ENCODE data around the gene HBM. TPM values are rescaled to one million over a fixed set of nuclear protein-coding genes. Genes with fewer than 3 reads are reported as not detected.
"Not testable (repeated sequence)": the region's sequence is repeated elsewhere in the genome, so short reads cannot be mapped to it uniquely, and the experiment has no call there.

HBM gene
- total and polyA plus RNA-seq, 8 donors, result not detected

GRCh38 chr16:154217-155030 lies 11.4 kb upstream of the HBM start:
- no peak for TF ChIP-seq CTCF (IDR thresholded peaks at IDR 0.05)
- FAIRE-seq (no peak), DNase-seq (no peak), ATAC-seq (peak; percentile 70 to 90 (median 79))
- Histone ChIP-seq H3K4me3 (peak overlapping the region; percentile 16 to 53 (median 42)), H3K9me3 (no peaks in the 10 kb centered on the region), H3K36me3 (no peaks in the 10 kb centered on the region), H3K27me3 (no peaks in the 10 kb centered on the region), H3K4me1 (peaks cover 0 to 5% (median 3%) of the 10 kb centered on the region in 3 donors), H3K27ac (no peak overlapping the region)
- intact Hi-C loops (cut with DNase I), result no loop called here
- WGBS, 2 donors, result 2% methylated on average over 49 to 53 of the region's 59 CpGs

GRCh38 chr16:155031-155398 lies 10.8 kb upstream of the HBM start:
- no peaks in the 10 kb centered on the region for H3K9me3 ChIP-seq
- ATAC-seq (no peak), FAIRE-seq (no peak), DNase-seq (no peak)
- TF ChIP-seq CTCF (IDR thresholded peaks at IDR 0.05), result no peak
- no peaks in the 10 kb centered on the region for H3K27me3 ChIP-seq
- peak overlapping the region in 1 of 4 donors; percentile 53 for H3K4me3 ChIP-seq
- H3K4me1 ChIP-seq, result peaks cover 0 to 5% (median 3%) of the 10 kb centered on the region in 3 donors
- intact Hi-C loops (cut with DNase I), result no loop called here
- H3K27ac ChIP-seq, result no peak overlapping the region
- no peaks in the 10 kb centered on the region for H3K36me3 ChIP-seq
- WGBS, 2 donors, result 62 to 67% methylated on average over 7 of the region's 7 CpGs

GRCh38 chr16:159136-159849 lies 6.5 kb upstream of the HBM start:
- no peak for DNase-seq
- 48 to 59% methylated on average over 6 of the region's 6 CpGs for WGBS, 2 donors
- TF ChIP-seq CTCF (IDR thresholded peaks at IDR 0.05), result no peak

GRCh38 chr16:160242-160641 lies 5.5 kb upstream of the HBM start:
- H3K36me3 ChIP-seq; H3K9me3 ChIP-seq; FAIRE-seq; H3K4me3 ChIP-seq; H3K27me3 ChIP-seq; ATAC-seq; intact Hi-C loops (cut with DNase I); H3K4me1 ChIP-seq; H3K27ac ChIP-seq: not testable (repeated sequence)
- WGBS, 2 donors, result 55 to 62% methylated on average over 20 of the region's 20 CpGs
- DNase-seq, result peak in 1 of 6 donors; percentile 16

More at GRCh38 chr16:159136-159849, 6.5 kb upstream of the HBM start:
- Histone ChIP-seq H3K36me3 (no peaks in the 10 kb centered on the region), H3K27me3 (no peaks in the 10 kb centered on the region), H3K4me1 (peaks cover 0 to 5% (median 3%) of the 10 kb centered on the region in 3 donors), H3K4me3 (no peak overlapping the region), H3K9me3 (no peaks in the 10 kb centered on the region), H3K27ac (no peak overlapping the region)
- intact Hi-C loops (cut with DNase I), result no loop called here
- ATAC-seq (no peak), FAIRE-seq (no peak)

- no peak for ATAC-seq
- Histone ChIP-seq H3K4me1 (peaks cover 0 to 8% (median 6%) of the 10 kb centered on the region in 3 donors), H3K4me3 (no peak overlapping the region), H3K9me3 (no peaks in the 10 kb centered on the region), H3K27me3 (peaks cover 0 to 6% (median 2%) of the 10 kb centered on the region in 4 donors), H3K36me3 (no peaks in the 10 kb centered on the region), H3K27ac (no peak overlapping the region)
- intact Hi-C loops (cut with DNase I), result no loop called here
- 43 to 58% methylated on average over 17 to 18 of the region's 18 CpGs for WGBS, 2 donors
- TF ChIP-seq CTCF (IDR thresholded peaks at IDR 0.05), result no peak
- FAIRE-seq, result no peak
- peak in 1 of 6 donors; percentile 45 for DNase-seq
Observed at GRCh38 chr16:160691-161190, 5.0 kb upstream of the HBM start.
